Ovary (tissue), 9 donors: ENCODE results near the gene GABRG3. TPM values are rescaled to one million over a fixed set of nuclear protein-coding genes. Genes with fewer than 3 reads are reported as not detected.

Source experiments
- DNase-seq, 5 donors: peaks; one replicate each; pipeline ENCODE4 v3.0.0-alpha.2; 2019 to 2020
- H3K27ac ChIP-seq, 2 donors: fragments of 200-600 bp; one replicate each; pipeline versions ENCODE4 v1.5.1 to v1.8.0; 2019 to 2022
- H3K27me3 ChIP-seq: fragments of 200-600 bp; one replicate; pipeline ENCODE4 v1.8.0; 2022
- H3K36me3 ChIP-seq: fragments of 200-600 bp; sonication (generic); one replicate; pipeline ENCODE4 v1.5.1; 2019
- H3K4me1 ChIP-seq: one replicate; pipeline ENCODE4 v1.8.1; 2013; ENCODE audit warnings: mild to moderate bottlenecking, moderate library complexity; ENCODE audit not compliant: insufficient read depth
- H3K4me3 ChIP-seq: fragments of 200-600 bp; sonication (generic); one replicate; pipeline ENCODE4 v1.5.1; 2017
- H3K9me3 ChIP-seq, 2 donors: fragments of 200-600 bp in 1 of 2; sonication (generic) in 1 of 2; one replicate each; pipeline versions ENCODE4 v1.5.1 to v1.8.1; 2013 to 2019; ENCODE audit warnings: mild to moderate bottlenecking in 1 of 2, moderate library complexity in 1 of 2
- EP300 ChIP-seq: sonication (generic); formaldehyde crosslinking; IDR thresholded peaks from one replicate; pipeline ENCODE4 v1.6.1; 2017; ENCODE audit warnings: antibody characterized with exemption
- POLR2A ChIP-seq: fragments of 450-650 bp; IDR thresholded peaks from one replicate; pipeline ENCODE4 v1.6.1; 2017; ENCODE audit warnings: antibody characterized with exemption, mild to moderate bottlenecking, moderate library complexity
- WGBS, 3 donors: extraction: QIAGEN DNeasy Blood & Tissue Kit in 1 of 3; methylation state at CpG; one replicate each; pipeline versions ENCODE4 v1.1.5 to v1.1.7; 2013 to 2017; 5-methylcytosine and 5-hydroxymethylcytosine counted together
- intact Hi-C, 4 donors: fragments of 100-400 bp; cut with DNase I; formaldehyde crosslinking; loops; one replicate each; pipeline versions ENCODE4 v1.11.0 to v1.15.1; 2022 to 2023
- polyA plus RNA-seq, 2 donors: library from polyadenylated mRNA; stranded (reverse); fragments of 200-250 nt in 1 of 2; fragments of 350-450 nt in 1 of 2; fragmentation: Illumina TruSeq in 1 of 2; extraction: RNeasy Lipid Tissue Mini Kit (QIAGEN cat#74804) in 1 of 2; gene quantifications; one replicate each; pipeline ENCODE4 v1.2.3, GENCODE V29; 2013 to 2014
- small RNA-seq: library from RNA; depleted of rRNA; stranded (forward); fragments of <200 nt; gene quantifications from one replicate; pipeline ENCODE3, GENCODE V24; 2016
- total RNA-seq, 7 donors: library from RNA; depleted of rRNA in 2 of 7; stranded (reverse); fragments of >200 nt in 2 of 7; fragmentation: NEBNext Ultra II Directional in 3 of 7; extraction: Animal tissue kit (Norgen Biotek cat#: 25700) in 3 of 7; gene quantifications; one replicate each; pipeline versions ENCODE4 v1.1.0 to v1.2.4, GENCODE V29; 2016 to 2023
- TF ChIP-seq, protein P1 (sequence below), 3 donors: fragments of 450-650 bp in 2 of 3; fragments of 200-600 bp in 1 of 3; IDR thresholded peaks; one replicate each; pipeline versions ENCODE4 v1.5.1 to v1.8.0; 2016 to 2022; ENCODE audit warnings: antibody characterized with exemption in 3 of 3, mild to moderate bottlenecking in 1 of 3
- donor health status: DM: no; HTN: no; CAD: no; lungs with moderate emphysema.
- donor health status: DM: no; HTN: no; CAD: no.
- donor health status: Bipolar disorder and iron deficiency.
- donor health status: DM: yes; HTN: yes; CAD: no.
- donor health status: DM: no; HTN: no; CAD: no.
- donor health status: DM: yes; HTN: yes; CAD: no.

Gene GABRG3
- total and polyA plus RNA-seq, 9 donors = 0.01 to 0.18 (median 0.13) TPM; not detected in 6

DNA sequence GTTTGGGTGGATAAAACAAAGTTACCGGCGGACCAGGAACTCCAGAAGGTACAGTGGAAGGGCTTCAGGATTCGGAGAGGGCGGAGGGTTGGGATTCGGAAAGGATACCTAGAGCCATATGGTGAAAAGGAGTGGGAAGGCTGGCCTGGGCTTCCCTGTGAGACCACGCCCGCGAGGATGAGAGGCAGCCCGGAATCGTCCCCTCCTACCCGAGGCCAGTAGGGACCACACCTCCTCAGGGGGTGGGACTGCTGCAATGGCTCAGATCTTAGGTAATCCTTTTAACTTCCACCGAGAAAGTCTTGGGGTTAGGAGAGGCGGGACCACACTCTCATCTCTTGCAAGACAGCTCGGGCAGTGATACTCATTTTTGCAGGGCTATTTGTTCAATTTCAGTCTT is 616.8 kb downstream of the GABRG3 start:
- WGBS, 3 donors = 26 to 31% (median 28%) methylated on average over 14 of the region's 14 CpGs
- DNase-seq = no peak
- no peaks in the 10 kb centered on the region for H3K27me3 ChIP-seq
- no peaks in the 10 kb centered on the region for H3K9me3 ChIP-seq
- no peaks in the 10 kb centered on the region for H3K4me1 ChIP-seq
- no peak overlapping the region for H3K27ac ChIP-seq
- intact Hi-C loops = no loop called here
- H3K4me3 ChIP-seq = no peak overlapping the region
- no peaks in the 10 kb centered on the region for H3K36me3 ChIP-seq
- TF ChIP-seq, protein P1, sequence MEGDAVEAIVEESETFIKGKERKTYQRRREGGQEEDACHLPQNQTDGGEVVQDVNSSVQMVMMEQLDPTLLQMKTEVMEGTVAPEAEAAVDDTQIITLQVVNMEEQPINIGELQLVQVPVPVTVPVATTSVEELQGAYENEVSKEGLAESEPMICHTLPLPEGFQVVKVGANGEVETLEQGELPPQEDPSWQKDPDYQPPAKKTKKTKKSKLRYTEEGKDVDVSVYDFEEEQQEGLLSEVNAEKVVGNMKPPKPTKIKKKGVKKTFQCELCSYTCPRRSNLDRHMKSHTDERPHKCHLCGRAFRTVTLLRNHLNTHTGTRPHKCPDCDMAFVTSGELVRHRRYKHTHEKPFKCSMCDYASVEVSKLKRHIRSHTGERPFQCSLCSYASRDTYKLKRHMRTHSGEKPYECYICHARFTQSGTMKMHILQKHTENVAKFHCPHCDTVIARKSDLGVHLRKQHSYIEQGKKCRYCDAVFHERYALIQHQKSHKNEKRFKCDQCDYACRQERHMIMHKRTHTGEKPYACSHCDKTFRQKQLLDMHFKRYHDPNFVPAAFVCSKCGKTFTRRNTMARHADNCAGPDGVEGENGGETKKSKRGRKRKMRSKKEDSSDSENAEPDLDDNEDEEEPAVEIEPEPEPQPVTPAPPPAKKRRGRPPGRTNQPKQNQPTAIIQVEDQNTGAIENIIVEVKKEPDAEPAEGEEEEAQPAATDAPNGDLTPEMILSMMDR (IDR thresholded peaks at IDR 0.05) = no peak
- TF ChIP-seq POLR2A = no peak
- no peak for TF ChIP-seq EP300

DNA sequence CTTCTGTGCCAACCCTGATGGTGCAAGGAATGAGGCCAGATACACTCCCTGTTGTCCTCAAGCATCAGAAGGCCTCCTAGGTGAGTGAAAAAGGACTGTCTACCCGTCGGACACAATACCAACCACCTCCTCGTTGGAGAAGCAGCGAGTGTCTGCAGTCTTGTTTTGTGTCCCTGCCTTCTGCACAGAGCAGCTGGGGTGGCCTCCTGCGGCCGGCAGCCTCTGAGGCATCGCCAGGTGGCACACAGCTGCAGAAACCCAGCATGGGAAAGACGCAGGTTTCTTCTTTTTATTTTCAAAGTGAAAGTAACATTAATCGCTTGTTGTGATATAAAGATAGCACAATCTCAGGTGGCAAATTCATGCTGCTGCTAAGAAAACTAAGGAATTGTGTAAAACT is 618.3 kb downstream of the GABRG3 start:
- no peak for DNase-seq
- no peak for TF ChIP-seq POLR2A
- TF ChIP-seq, protein P1 (IDR thresholded peaks at IDR 0.05) = no peak
- no peak for TF ChIP-seq EP300
- Histone ChIP-seq H3K9me3 (no peaks in the 10 kb centered on the region), H3K4me3 (no peak overlapping the region), H3K4me1 (no peaks in the 10 kb centered on the region), H3K36me3 (no peaks in the 10 kb centered on the region), H3K27me3 (no peaks in the 10 kb centered on the region), H3K27ac (no peak overlapping the region)
- intact Hi-C loops = no loop called here
- WGBS, 3 donors = 45 to 75% (median 48%) methylated on average over 9 of the region's 9 CpGs

DNA sequence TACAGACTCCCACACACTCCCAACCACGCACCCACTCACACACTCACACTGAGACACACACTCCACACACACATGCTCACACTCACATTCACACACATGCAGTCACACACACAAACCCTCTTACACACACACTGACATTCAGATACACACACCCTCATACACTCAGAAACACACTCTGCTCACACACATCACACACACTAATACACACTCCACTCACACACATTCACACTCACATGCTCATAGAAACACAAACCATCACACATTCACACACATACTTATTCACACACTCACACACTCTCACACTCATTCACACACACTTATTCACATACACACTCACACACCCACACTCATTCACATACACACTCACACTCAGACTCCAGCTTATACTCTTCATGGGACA is 618.8 kb downstream of the GABRG3 start:
- H3K4me3 ChIP-seq = no peak overlapping the region
- H3K4me1 ChIP-seq = no peaks in the 10 kb centered on the region
- no peaks in the 10 kb centered on the region for H3K27me3 ChIP-seq
- H3K9me3 ChIP-seq = no peaks in the 10 kb centered on the region
- no peaks in the 10 kb centered on the region for H3K36me3 ChIP-seq
- no peak for DNase-seq
- no peak for TF ChIP-seq POLR2A
- no peak for TF ChIP-seq EP300
- TF ChIP-seq, protein P1 (IDR thresholded peaks at IDR 0.05) = no peak
- intact Hi-C loops = no loop called here
- WGBS, 3 donors = 65 to 86% (median 72%) methylated on average over 1 of the region's 1 CpG
- no peak overlapping the region for H3K27ac ChIP-seq

Small RNAs within 50 kb of the gene (small RNA-seq; reads per million reads assigned to genes)
- not detected for gene RNA5SP391
- gene SERPINE4P = not detected

Other genes with a start within 250 kb of the GABRG3 start
- 1 to 10 TPM in 6 of 7 donors, under 1 TPM in 1; 0.60 to 6.7 (median 3.6) TPM for gene GABRB3, start 198.1 kb upstream of the GABRG3 start, total RNA-seq
- gene GABRB3, start 198.1 kb upstream of the GABRG3 start, polyA plus RNA-seq = 1 to 10 TPM; 1.3 to 2.3 TPM
- under 1 TPM in 1 of 7 donors, not detected in 6; 0.33 TPM for gene GABRA5, start 104.1 kb upstream of the GABRG3 start, total RNA-seq
- not detected for gene GABRA5, start 104.1 kb upstream of the GABRG3 start, polyA plus RNA-seq